ENCODE data around the gene ABCA13. TPM values are rescaled to one million over a fixed set of nuclear protein-coding genes. Genes with fewer than 3 reads are reported as not detected.

The ABCA13 gene
- total and polyA plus RNA-seq, 2 of the 4 experiments (the other 2 are of a cell fraction) = under 0.01 to 0.07 TPM

DNA sequence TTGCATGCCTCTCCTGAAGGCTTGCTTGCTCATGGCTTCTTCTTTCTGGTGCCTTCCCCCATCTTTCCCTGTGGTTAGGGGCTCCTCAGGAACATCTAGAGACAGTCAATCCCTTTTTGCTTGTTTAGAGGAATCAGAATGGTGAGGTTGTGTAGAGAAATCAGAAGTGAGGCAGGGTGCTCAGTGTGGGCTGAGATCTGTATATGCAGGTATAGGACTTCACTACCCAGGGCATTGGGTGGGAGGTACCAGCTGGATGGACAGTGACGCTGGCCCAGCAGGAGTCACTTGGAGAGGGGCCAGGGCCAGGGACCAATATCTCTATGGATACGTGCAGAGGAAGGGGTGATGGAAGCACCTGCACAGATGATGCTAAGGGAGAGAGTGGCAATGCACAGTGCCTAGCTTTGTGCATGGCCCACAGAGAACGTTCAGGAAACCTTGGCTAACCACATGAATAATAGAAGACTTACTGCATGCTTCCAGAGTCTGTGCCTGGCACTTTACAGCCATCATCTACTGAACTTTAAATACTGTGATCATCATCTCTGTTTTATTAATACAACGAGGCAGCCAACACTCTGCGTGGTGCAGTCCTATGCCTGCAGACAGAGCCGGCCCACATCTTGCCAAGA, 255.2 kb downstream of the ABCA13 start:
- H3K79me1 ChIP-seq (ENCODE audit: low read depth in 1 of 2, low read length in 2 of 2) = no peaks in the 10 kb centered on the region
- no peak overlapping the region for H4K91ac ChIP-seq (ENCODE audit: insufficient read depth, low read depth, low read length)
- no peak overlapping the region for H3K18ac ChIP-seq (ENCODE audit: low read depth, low read length)
- DNase-seq (no peak), ATAC-seq (ENCODE audit: low read depth) (no peak)
- CTCF ChIA-PET = no interaction called here
- no peak overlapping the region for H2AFZ ChIP-seq (replicated peaks; ENCODE audit: low read length, poor library complexity)
- H2BK120ac ChIP-seq (ENCODE audit: low read depth, low read length) = no peak overlapping the region
- H3K23ac ChIP-seq (ENCODE audit: low read depth, low read length) = no peak overlapping the region
- H3K4ac ChIP-seq (ENCODE audit: low read depth, low read length) = no peak overlapping the region
- no peak overlapping the region for H2AK9ac ChIP-seq (replicated peaks; ENCODE audit: low read depth, low read length, poor library complexity)
- TF ChIP-seq BHLHE40 (IDR thresholded peaks at IDR 0.05; ENCODE audit: low read depth, low read length) = no peak
- no peak for TF ChIP-seq SMC3 (IDR thresholded peaks at IDR 0.05; ENCODE audit: low read depth, low read length)
- no peak for TF ChIP-seq MAFK (IDR thresholded peaks at IDR 0.05; ENCODE audit: low read depth, low read length)
- TF ChIP-seq NFE2L2 (IDR thresholded peaks at IDR 0.05; ENCODE audit: low read depth, low read length) = no peak
- TF ChIP-seq, protein P1, sequence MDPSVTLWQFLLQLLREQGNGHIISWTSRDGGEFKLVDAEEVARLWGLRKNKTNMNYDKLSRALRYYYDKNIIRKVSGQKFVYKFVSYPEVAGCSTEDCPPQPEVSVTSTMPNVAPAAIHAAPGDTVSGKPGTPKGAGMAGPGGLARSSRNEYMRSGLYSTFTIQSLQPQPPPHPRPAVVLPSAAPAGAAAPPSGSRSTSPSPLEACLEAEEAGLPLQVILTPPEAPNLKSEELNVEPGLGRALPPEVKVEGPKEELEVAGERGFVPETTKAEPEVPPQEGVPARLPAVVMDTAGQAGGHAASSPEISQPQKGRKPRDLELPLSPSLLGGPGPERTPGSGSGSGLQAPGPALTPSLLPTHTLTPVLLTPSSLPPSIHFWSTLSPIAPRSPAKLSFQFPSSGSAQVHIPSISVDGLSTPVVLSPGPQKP (IDR thresholded peaks at IDR 0.05; ENCODE audit: borderline replicate concordance, low read depth, low read length) = no peak
- TF ChIP-seq RFX5 (IDR thresholded peaks at IDR 0.05; ENCODE audit: low read depth, low read length) = no peak
- no peak for TF ChIP-seq RCOR1 (IDR thresholded peaks at IDR 0.05; ENCODE audit: insufficient replicate concordance, low read length)
- TF ChIP-seq, protein P2, sequence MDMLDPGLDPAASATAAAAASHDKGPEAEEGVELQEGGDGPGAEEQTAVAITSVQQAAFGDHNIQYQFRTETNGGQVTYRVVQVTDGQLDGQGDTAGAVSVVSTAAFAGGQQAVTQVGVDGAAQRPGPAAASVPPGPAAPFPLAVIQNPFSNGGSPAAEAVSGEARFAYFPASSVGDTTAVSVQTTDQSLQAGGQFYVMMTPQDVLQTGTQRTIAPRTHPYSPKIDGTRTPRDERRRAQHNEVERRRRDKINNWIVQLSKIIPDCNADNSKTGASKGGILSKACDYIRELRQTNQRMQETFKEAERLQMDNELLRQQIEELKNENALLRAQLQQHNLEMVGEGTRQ (IDR thresholded peaks at IDR 0.05; ENCODE audit: low read depth, low read length) = no peak
- no peak for TF ChIP-seq POLR2A (IDR thresholded peaks at IDR 0.05; ENCODE audit: low read depth, low read length)
- H3K9ac ChIP-seq (ENCODE audit: low read depth, low read length) = no peak overlapping the region
- no peak overlapping the region for H2BK15ac ChIP-seq (ENCODE audit: low read depth, low read length)
- H2AK5ac ChIP-seq (ENCODE audit: low read depth, low read length) = no peak overlapping the region
- no peaks in the 10 kb centered on the region for H3K36me3 ChIP-seq (ENCODE audit: control insufficient read depth, insufficient read depth, low read length)
- H4K20me1 ChIP-seq (ENCODE audit: insufficient read depth, low read length) = no peaks in the 10 kb centered on the region
- H3K9me1 ChIP-seq (ENCODE audit: insufficient read depth, low read length) = no peaks in the 10 kb centered on the region; the same call in 1 of the 2 replicates
- no peaks in the 10 kb centered on the region for H3K9me3 ChIP-seq (ENCODE audit: control insufficient read depth, insufficient read depth, low read length)
- WGBS, 2 experiments (ENCODE audit: extremely low coverage in 2 of 2, insufficient read length in 1 of 2) = 62% methylated on average over 5 of the region's 6 CpGs; no CpG with 5 or more reads in 1 of the 2 experiments
- H3K4me3 ChIP-seq (ENCODE audit: insufficient read depth, low read depth, low read length) = no peak overlapping the region
- H4K8ac ChIP-seq (ENCODE audit: low read depth in 2 of 2, low read length in 2 of 2) = no peak overlapping the region
- no peaks in the 10 kb centered on the region for H3K27me3 ChIP-seq (ENCODE audit: control insufficient read depth, insufficient read depth, low read length)
- H2BK5ac ChIP-seq (ENCODE audit: low read depth, low read length, poor library complexity, severe bottlenecking) = no peak overlapping the region
- no TSS peak for BruUV-seq (replicated peaks)
- no peak overlapping the region for H3K14ac ChIP-seq (replicated peaks; ENCODE audit: low read depth, low read length)
- H3K27ac ChIP-seq (ENCODE audit: insufficient read depth, low read length) = no peak overlapping the region
- H3K4me2 ChIP-seq (ENCODE audit: low read depth, low read length) = no peak overlapping the region
- in situ Hi-C loops (cut with MboI; ENCODE audit: low sequenced_read_pairs) (no loop called here), dilution Hi-C loops (cut with HindIII; ENCODE audit: low sequenced_read_pairs, unreplicated experiment) (no loop called here), intact Hi-C loops (cut with micrococcal nuclease) (no loop called here)
- no peak overlapping the region for H2BK20ac ChIP-seq (ENCODE audit: low read depth, low read length)
- H4K5ac ChIP-seq (ENCODE audit: low read depth, low read length) = no peak overlapping the region
- H3K56ac ChIP-seq (ENCODE audit: extremely low read depth, insufficient read depth, low read length) = no peak overlapping the region
- POLR2A ChIA-PET (ENCODE audit: unreplicated experiment) = no interaction called here
- no peaks in the 10 kb centered on the region for H3K4me1 ChIP-seq (ENCODE audit: control insufficient read depth, insufficient read depth, low read length)
